Breast epithelium (tissue), 3 donors: ENCODE measurements around the gene ARHGEF7.

ENCODE experiments used
- POLR2AphosphoS5 ChIP-seq, 3 donors: sonication (generic); formaldehyde crosslinking; IDR thresholded peaks; one replicate each; pipeline ENCODE4 v1.6.1; 2017; ENCODE audit warnings: antibody characterized with exemption in 3 of 3
- TF ChIP-seq, protein P1 (sequence below), 3 donors: fragments of 450-650 bp; IDR thresholded peaks; one replicate each; pipeline ENCODE4 v1.5.1; 2016 to 2017; ENCODE audit warnings: antibody characterized with exemption in 3 of 3, mild to moderate bottlenecking in 3 of 3, moderate library complexity in 3 of 3

DNA sequence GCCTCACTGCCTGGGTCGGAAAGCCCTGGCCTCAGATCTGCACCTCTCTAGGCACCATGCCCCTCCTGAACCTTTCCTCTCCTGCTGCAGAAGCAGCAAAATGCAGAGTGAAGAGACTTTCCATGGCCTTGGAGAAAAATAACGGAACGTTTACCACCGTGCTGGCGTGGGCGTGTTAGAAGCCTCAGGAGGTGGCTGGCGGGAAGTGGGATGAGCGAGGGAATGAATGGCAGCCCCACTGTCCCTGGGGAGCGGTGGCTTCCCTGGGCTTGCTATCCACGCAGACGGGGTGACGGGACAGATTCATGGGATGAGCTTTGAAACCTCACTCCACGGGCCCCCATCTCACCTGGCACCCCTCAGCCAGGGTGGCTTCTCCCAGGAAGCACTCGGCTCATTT lies 209.6 kb downstream of the ARHGEF7 start:
- TF ChIP-seq, protein P1, sequence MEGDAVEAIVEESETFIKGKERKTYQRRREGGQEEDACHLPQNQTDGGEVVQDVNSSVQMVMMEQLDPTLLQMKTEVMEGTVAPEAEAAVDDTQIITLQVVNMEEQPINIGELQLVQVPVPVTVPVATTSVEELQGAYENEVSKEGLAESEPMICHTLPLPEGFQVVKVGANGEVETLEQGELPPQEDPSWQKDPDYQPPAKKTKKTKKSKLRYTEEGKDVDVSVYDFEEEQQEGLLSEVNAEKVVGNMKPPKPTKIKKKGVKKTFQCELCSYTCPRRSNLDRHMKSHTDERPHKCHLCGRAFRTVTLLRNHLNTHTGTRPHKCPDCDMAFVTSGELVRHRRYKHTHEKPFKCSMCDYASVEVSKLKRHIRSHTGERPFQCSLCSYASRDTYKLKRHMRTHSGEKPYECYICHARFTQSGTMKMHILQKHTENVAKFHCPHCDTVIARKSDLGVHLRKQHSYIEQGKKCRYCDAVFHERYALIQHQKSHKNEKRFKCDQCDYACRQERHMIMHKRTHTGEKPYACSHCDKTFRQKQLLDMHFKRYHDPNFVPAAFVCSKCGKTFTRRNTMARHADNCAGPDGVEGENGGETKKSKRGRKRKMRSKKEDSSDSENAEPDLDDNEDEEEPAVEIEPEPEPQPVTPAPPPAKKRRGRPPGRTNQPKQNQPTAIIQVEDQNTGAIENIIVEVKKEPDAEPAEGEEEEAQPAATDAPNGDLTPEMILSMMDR (IDR thresholded peaks at IDR 0.05), result no peak
- no peak for TF ChIP-seq POLR2AphosphoS5 (IDR thresholded peaks at IDR 0.05)
